ENCODE data around the gene SORCS2.

The SORCS2 gene

DNA sequence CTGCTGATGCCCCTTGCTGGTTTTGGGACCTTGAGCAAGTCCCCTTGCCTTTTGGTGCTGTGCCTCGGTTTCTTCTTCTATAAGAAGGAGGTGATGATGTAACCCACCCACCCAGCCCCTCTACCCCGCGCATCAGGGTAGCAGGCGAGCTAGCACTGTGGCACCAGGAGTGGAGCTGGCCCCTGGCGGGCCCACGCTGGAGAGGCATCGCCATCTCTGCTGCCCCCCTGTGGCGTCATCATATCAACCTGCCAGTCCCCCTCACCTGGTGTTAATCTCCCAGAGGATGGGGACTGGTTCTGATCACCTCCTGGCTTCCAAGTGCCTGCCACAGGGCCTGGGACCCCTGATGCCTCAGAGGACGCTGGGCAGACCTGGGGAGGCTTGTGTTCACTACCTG, 6.3 kb upstream of the SORCS2 start:
- DNase-seq (ENCODE audit: low read depth): no peak

- DNase-seq (ENCODE audit: low read depth): no peak
These were observed 5.7 kb upstream of the SORCS2 start for GRCh38 chr4:7186516-7187167.

DNA sequence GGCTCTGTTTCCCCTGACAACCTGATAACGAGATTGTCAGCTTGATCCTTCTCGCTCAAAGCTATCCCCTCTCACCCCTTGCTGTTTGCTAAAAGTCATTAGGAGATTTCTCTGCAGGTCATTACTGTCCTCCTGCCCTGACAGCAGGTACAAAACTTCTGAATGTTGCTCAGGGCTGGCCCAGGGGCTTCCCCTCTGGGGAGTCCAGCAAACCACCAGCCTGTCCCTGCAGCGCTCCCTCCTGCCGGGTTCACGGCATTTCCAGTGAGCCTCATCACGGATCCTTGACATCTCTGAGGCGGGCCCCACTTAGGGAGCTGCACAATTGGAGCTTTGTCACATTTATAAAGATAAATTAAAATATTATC, 5.2 kb upstream of the SORCS2 start:
- DNase-seq (ENCODE audit: low read depth): no peak

DNA sequence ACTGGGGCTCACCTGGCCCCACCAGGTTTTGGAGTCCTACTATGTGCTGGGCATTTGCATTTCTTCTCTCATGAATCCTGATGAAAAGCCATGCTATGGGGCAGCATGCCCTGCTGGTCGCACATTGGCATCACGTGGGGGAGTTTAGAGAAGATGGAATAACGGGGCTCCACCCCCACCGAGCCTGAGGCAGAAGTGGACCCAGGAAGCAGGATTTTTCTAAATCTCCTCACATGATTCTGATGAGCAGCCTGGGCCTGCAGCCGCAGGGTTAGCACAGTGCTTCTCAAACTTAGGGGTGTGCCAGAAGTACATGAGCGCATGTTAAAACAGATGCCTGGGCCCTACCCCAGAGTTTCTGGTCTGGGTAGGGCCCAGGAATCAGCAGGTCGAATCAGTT, 4.6 kb upstream of the SORCS2 start:
- no peak for DNase-seq (ENCODE audit: low read depth)

- DNase-seq (ENCODE audit: low read depth): no peak
These were observed 3.3 kb upstream of the SORCS2 start for GRCh38 chr4:7189066-7189465.

GRCh38 chr4:7189475-7190277, 2.7 kb upstream of the SORCS2 start:
- DNase-seq (ENCODE audit: low read depth): no peak

- no peak for DNase-seq (ENCODE audit: low read depth)
These were observed 2.1 kb upstream of the SORCS2 start for GRCh38 chr4:7190278-7190594.

- no peak for DNase-seq (ENCODE audit: low read depth)
These were observed 1.4 kb upstream of the SORCS2 start for GRCh38 chr4:7190691-7191545.

DNA sequence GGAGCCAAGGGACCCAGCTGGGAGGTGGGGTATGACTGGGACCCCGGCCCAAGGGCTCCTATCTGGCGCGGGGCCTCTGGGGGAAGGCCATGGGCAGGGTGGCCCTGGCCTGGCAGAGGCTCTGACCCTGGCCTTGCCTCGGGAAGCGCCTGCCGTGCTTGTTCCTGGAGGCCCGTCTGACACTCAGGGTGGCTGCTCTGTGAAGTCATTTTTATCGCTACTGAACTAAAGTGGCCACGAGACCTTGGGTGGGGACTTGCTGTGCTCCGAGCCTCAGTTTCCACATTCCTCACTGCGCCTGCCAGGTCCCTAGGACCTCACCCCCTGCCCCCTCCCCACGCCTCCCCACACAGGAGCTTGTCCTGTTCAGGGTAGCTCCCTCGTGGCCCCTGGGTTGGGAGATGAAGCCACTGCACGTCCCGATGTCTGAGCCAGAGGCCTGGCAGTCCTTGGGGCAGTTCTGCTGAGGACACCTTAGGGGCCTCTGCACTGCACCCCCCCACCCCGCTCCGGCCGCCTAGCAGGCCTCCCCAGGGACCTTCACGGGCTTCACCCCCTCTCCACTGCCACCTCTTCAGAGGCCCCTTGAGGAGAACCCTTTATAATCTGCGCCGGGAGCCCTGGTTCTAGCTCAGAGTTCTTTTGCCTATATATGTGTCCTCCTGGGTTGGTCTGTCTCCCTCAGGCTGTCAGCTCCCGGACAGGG, 639 bp upstream of the SORCS2 start:
- DNase-seq (ENCODE audit: low read depth): no peak

DNA sequence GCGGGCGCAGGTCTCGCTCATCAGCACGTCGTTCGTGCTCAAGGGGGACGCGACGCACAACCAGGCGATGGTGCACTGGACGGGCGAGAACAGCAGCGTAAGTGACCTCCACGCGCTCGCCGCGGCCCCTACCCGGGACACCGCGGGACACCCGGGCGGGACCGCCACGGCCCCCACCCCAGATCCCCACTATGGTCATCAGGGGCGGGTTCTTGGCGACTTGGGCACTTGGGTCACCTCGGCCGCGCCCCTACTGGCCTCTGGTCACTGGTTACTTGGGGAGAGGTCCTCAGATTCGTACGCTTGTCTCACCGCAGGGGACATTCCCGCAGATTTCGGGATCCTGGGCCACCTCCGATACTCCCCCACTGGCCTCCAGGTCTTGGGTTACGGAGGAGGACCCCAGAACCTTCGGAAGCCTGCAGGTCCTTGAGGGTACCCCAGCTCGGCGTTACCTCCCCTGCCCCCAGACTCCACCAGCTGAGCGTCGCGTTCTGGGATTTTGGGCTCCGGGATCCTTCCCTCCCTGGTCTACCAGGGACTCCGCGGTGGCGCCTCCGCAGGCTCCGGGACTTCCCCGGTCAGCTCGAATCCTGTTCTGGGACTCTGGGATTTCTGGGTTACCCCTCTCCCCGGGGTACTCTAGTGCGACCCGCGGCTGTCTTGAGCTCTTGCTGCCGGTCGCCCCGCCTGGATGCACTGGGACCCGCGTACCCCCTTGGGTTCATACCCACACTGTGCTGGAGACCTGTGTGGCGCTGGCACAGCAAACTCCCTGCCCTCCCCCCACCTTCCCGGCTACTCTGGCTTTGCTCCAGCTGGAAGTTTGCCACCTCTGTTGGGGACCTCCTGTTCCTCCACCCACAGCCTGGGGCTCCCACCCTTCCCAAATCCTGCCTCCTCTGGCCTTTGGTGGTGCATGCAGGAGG, 956 bp downstream of the SORCS2 start:
- no peak for DNase-seq (ENCODE audit: low read depth)

- DNase-seq (ENCODE audit: low read depth): no peak
These were observed 2.2 kb downstream of the SORCS2 start for GRCh38 chr4:7194251-7195140.

DNA sequence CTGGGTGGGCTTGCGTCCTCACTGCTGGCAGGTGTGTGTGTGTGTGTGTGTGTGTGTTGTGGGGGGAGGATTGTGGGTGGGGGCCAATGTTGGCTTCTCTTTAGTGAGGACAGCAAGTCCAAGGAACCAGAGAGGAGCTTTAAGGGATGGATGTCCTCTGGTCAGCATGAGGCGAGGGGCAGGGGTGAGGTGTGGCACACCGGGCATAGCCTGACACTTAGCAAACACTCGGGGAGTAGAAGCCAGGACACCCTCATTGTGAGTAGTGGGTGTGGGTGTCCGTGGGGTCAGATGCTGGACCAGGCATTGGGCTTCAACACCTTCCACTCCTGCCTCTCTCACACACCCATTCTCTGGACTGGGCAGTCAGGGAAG, 2.8 kb downstream of the SORCS2 start:
- no peak for DNase-seq (ENCODE audit: low read depth)

DNA sequence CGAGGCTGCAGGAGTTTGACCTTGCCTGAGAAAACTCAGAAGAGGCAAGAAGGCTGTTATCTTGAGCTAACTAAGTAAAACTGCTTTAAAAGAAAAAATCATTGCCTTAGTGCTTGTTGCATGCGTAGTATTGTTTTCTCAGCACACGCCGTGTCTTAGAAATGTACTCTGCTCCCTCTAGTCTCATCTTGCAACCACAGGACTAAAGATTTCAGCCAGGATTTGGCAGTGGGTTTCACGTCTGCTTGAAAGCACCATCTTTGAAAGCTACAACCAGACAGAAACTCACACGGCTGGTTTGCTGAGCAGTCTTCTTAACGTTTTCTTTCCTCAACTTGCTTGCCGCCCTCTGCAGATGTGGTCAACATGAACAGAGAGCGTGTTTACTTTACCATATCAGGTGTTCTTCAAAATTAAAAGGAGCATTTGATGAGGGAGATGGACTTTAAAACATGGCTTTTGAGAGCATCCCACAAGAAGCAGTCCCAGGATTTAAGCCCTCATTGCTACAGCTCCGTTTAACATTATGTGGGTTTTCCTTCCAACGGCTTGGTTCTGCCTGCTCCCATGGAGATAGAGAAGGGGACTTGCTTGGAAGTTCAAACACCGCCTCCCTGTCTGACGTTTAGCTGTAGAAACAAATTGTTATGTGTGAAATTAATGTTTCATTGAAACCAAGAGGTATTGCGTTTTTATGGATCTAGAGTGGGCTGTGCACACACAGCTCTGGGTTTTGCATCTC, 3.4 kb downstream of the SORCS2 start:
- DNase-seq (ENCODE audit: low read depth): peak; percentile 44

DNA sequence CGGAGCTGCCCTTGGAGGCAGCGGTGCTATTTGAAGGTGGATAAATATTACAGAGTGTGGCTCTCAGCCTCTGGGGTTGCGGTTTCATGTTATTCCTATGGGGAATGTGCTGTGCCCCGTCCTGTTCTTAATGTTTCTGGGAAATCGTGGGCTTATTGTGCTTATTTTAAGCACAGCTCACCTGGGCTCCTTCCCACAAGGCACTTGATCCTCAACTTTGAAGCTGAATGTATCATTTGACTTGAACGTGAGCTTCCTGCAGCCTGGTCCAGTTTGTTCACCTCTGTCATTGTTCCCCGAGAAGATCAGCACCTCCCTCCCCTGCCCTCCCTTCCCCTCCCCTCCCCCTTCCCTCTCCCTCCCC, 3.9 kb downstream of the SORCS2 start:
- DNase-seq (ENCODE audit: low read depth): no peak

DNA sequence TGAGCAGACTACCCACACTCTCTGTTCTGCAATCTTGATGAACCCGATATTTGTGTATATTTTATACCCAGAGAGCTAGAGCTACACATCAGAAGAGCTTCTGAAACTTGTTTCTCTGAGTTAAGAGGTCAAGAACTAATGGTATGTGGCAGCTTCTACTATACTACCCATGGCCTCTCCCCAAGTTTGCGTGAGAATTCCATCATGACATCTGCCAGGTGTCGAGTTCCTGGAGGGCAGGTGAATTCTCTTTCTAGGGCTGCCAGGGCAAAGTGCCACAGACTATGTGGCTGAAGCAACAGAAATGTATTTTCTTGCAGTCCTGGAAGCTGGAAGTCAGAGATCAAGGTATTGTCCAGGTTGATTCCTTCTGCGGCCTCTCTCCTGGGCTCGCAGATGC, 4.4 kb downstream of the SORCS2 start:
- no peak for DNase-seq (ENCODE audit: low read depth)

DNA sequence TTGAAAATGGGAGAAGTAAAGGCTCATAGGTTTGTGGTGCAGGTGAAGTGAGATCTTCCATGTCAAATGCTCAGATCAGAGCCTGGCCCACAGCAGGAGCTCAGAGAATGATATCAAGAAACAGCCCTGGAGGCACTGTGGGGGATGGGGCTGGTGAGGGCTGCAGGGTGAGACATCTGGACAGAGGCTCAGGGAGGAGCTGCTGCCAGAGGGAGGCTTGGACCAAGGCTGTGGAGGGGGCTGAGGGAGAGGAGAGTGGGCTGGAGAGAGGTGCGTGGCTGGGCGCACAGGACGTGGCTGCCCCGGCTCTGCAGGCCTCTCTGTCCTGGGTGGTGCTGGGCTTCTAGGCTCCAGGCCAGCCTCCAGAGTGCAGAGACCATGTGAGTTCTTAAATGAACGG, 5.6 kb downstream of the SORCS2 start:
- no peak for DNase-seq (ENCODE audit: low read depth)

GRCh38 chr4:7198440-7199128, 6.2 kb downstream of the SORCS2 start:
- no peak for DNase-seq (ENCODE audit: low read depth)

- DNase-seq (ENCODE audit: low read depth): no peak
These were observed 6.9 kb downstream of the SORCS2 start for GRCh38 chr4:7199129-7199725.
